RPMI7951 (cell line): ENCODE measurements around the gene CHMP5. TPM values are rescaled to one million over a fixed set of nuclear protein-coding genes. Genes with fewer than 3 reads are reported as not detected.

Experiments
- DNase-seq: peaks from one replicate; pipeline ENCODE4 v3.0.0-alpha.2; 2012; ENCODE audit warnings: low read depth
- total RNA-seq: library from RNA; depleted of rRNA; stranded (reverse); fragments of >200 nt; shearing (Covaris generic); gene quantifications from 2 replicates; pipeline ENCODE4 v1.2.3, GENCODE V29; 2014; rRNA removed

CHMP5 gene
- 135 and 143 TPM in 2 replicates for total RNA-seq

DNA sequence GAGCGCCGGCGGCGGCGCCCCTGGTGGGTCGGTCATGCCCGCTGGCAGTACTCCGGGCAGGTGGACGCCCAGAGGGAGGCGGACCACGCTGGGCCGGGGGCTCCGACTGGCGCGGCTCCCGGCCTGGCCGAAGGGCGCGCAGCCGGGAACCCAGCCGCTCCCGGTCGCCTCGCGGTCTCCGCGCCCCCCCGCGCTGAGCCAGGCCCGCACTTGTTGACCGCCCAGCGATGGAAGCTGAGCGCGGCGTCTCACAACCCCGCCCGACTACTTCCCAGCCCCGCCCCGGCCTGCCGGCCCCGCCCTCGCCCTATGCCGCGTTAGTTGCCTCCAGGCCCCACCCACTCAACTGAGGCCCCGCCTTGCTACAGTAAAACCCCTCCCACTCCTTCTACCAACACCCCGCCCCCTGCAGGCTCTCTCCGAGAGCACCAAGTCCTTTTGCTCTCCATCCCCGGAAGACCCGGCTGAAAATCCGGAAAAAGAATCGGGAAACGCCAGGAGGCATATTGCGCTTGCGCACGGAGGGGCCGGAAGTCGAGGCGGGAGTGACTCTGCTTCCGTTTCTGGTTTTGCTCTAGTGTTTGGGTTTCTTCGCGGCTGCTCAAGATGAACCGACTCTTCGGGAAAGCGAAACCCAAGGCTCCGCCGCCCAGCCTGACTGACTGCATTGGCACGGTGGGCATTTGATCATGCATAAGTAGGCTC lies at the start of gene CHMP5, which contains the start of gene BAG1:
CHMP5 (plus strand) TSS at position 577 of the 705 bp plus-strand sequence; CDS start at position 607, 30 bp downstream.
BAG1 (minus strand) TSS at position 236 of the 705 bp plus-strand sequence.
- DNase-seq: peak; percentile 98

DNA sequence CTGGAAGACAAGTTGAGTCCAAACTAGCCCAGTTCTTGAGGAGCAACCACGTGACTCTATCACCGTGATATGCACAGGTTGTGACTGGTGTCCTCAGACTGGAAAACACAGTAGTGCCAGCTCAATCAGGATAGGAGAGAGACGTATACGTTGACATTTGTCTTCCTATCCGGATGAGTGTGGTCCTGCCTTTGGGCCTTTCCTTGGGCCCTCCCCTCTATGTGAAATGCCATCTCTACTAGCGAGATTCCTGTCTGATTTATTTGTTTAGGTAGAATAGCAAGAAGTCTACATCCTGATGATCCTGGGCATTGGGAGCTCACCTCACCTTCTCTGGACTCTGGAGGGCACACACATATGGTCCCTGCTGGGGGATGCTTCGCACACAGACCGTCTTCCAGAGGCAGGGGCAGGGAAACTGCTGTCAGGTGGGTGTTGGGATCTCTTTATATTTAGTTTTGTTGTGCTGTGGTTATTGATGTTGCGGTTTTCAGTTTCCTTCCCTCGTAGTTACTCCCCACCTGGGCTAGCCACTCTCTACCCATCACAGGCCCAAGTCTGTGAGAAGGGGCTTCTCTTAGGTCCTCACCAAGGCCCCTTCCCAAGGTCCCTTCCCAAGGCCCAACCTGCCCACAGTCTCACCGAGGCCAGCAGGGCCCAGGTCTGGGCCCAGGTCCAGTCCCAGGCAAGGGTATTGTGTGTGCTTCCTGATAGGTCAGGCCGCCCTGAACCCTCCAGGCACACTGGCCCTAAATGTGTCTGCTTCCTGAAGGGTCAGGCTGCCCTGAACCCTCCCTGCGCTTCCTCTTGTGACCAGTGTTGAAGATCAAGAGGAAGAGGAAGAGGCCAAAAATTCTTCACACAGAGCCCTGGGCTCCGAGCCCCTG lies 43.9 kb upstream of the CHMP5 start:
- no peak for DNase-seq

DNA sequence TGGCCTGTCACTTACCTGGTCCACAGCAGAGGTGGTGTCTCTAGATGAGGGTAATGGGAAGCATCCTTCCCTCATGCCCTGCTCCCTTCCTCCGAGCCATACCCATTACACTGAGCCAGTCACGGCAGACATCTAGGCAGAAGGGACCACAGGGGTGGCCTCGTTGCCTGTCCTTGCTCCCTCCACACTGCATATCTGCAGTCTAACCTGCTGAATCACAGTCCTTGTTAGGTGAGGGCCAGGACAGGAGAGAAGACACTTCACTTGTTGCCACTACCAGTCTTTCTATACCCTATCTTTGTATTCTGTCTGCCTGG lies 43.3 kb upstream of the CHMP5 start:
- no peak for DNase-seq

DNA sequence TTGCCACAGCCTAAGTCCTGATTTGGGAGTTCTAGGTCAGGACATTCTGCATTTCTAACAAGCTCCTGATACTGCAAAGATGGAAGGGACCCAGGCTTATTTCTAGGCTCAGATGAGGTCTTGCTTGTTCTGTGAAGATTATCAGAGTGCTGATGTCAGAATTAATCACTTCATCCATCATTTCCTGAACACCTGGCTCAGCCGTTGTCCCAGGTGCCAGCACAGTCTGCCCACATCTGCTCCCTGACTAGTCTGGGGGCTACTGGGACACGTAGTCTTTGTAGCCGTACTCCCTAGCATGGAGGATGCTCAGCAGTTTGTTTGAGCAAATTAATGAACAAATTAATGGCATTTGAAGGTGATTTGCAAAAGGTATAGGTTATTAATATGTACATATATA lies 42.8 kb upstream of the CHMP5 start:
- DNase-seq: no peak

DNA sequence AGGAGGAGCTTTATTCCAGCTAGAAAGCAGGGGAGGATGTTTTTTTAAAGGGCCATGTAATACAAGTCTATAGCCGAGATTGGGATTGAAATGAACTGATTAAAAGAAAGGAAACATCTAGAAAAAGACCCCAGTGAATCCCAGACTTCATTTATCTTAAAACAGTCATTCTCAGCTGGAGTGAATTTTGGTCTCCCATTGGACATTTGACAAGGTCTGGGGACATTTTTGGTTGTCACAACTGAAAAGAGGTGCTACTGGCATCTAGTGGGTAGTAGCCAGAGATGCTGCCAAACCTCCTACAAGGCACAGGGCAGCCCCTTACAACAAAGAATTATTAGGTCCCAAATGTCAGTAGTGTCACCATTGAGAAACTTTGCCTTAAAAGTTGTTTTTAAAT lies 41.2 kb upstream of the CHMP5 start:
- DNase-seq: peak; percentile 34

DNA sequence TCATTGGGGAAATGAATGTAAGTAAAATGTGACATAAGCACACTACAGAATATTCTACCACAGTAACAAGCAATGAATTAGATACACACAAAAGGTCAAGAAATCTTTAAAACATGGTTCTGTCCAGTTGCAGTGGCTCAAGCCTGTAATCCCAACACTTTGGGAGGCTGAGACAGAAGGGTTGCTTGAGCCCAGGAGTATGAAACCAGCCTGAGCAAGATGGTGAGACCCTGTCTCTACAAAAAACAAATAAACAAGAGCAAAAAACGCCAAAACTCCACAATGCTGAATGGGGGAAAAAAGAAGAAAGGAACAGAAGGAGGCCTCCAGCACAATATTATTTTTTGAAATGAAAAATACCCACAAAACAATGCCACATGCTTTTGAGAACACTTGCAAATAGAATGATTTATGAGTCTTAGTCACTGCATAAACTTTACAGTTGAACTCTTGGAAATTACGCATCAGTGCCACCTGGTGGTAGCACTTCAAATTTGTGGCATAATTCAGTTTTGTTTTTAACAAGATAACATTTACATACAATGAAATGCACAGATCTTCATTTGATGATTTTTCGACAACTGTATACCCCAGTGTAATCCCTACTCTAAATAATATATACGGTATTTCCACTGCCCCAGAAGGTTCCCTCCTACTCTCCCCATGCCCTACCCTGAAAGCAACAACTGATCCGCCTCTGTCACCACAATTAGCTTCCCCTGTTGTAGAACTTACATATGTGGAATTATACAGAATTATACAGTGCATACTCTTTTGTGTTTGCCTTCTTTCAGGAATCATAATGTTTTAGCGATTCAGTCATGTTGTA lies 39.3 kb upstream of the CHMP5 start:
- DNase-seq: peak; percentile 68

DNA sequence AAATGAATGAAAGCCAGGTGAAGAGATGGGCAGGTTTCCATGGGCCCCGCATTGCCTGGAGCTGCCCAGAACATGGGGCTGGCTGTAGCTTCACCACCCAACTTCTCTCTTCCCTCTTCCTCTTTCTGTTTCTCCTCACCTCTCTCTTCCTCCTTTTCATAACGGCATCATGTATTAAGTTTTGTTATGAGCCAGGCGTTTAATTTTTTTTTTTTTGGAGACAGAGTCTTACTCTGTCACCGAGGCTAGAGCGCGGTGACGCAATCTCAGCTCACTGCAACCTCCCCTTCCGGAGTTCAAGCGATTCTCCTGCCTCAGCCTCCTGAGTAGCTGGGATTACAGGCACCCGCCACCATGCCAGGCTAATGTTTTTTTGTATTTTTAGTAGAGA lies 37.8 kb upstream of the CHMP5 start:
- DNase-seq: no peak

DNA sequence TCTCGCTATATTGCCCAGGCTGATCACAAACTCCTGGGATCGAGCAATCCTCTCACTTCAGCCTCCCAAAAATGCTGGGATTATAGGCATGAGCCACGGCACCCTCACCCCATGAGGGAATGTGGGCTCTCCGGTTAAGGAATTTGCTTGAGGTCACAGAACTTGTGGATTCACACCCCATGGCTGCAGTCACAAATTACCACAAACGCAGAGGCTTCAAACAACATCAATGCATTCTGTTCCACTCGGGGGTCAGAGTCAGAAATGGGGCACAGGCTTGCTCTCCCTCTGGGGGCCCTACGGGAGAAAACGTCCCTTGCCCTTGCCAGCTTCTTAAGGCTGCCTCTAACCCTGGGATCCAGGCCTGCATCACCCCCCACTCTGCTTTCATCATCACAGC lies 37.1 kb upstream of the CHMP5 start:
- no peak for DNase-seq

DNA sequence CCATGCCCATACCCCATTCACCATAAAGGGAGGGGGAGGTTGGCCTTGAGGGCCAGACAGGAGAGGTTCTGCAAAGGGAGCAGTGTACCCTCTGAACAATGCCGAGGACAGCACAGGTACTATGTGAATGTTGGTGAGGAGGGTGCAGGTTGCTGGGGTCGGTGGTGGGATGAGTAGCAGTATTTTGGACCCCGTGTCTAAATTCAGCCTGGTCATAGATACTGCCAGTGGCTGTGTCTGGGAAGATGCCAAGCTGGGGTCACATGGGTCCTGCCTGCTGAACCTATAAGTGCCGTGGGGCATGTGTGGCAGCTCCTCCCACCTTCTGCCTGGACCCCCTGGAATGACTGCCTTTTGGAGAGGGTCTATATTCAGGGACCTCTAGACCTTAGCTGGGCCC lies 36.2 kb upstream of the CHMP5 start:
- DNase-seq: no peak

DNA sequence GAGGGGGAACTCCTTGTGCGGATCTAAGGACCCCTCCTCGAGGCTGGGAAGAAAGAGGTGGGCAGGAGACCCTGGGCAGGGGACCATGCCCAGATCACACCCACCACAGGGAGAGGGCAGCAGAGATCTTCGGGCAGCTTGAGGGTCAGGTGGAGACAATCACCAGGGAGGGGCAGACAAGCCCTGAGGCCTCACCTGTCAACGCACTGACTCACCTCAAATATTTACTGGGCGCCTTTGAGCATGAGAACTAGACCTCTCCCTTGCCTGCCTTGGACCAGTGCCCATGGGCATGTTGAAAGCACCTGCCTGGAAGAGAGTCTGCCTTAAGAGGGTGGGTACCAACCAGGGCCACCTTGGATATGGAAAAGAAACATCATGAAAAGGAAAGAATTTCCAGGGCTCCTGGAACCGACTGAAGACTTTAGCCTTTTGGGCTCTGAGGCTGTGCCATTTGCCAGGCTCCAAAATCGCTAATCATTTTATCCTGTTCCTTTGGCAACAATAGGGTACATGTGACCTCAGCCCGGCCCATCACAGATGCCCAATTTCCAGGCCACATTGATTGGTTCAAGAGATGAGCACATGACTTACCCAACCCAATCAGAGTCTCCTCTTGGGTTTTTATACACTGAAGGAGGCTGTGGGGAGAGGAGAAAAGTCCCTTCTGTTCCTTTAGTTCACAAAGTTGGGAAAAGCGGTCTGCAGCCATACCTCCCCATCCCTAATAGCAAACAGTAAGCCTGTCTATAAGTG lies 35.3 kb upstream of the CHMP5 start:
- no peak for DNase-seq

DNA sequence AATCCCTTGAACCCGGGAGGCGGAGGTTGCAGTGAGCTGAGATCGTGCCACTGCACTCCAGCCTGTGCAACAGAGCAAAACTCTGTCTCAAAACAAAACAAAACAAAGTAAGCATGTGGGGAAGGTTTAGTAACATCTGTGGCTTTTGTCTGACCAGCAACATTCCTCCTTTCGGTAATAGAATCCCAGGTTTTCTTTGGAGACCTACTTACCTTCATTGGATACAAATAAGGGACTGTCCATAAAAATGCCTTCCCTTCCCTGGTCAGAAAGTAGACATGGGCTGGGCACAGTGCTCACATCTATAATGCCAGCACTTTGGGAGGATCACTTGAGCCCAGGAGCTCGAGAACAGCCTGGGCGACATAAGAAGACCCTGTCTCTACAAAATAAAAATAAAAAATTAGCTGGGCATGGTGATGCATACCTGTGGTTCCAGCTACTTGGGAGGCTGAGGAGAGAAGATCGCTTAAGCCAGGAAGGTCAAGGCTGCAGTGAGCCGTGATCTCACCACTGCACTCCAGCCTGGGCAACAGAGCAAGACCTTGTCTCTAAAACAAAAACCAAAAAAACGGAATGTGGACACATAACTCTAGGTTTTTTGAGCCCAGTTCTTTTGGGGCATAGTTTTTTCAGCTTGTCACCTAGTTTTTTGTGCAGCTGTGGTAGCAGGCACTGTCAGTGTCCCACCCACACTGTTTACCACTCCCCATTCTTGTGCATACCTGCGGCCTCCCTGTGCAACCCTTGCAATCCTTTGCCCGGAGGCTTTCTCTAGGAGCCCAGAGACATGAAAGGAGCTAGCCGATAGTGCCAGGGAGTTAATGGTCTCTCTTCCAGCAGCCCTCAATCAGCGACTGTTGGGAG lies 33.9 kb upstream of the CHMP5 start:
- no peak for DNase-seq

DNA sequence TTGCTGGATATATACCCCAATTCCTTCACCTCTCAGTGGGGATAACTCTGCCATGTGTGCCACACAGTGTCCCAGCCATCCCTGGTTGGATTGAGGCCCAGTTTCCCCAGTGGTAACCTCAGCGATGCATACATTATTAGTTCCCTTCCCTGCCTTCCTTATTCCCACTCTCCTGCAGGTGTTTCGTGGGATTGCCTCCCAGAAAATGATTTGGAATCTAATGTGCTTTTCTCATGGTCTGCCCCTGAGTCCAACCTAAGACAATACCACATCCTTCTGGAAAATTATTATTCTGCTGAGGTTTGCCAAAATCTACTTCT lies 33.3 kb upstream of the CHMP5 start:
- DNase-seq: no peak

DNA sequence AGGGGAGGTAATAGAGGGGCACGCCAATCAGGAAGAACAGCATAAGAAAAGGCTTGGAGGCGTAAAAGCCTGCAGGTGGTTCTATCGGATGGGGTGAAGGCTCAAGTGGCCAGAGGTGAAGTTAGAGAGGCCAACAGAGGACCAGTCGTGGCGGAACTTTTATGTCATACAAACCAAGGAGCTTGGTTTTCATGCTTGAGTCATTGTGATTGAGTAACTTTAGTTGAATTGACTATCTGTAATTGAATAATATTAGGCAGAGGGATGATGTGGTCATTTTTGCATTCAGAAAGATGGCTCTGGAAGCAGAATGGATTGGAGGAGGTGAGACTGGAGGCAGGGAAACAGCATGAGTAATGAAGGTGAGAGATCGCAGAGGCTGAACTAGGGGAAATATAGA lies 32.0 kb upstream of the CHMP5 start:
- no peak for DNase-seq

DNA sequence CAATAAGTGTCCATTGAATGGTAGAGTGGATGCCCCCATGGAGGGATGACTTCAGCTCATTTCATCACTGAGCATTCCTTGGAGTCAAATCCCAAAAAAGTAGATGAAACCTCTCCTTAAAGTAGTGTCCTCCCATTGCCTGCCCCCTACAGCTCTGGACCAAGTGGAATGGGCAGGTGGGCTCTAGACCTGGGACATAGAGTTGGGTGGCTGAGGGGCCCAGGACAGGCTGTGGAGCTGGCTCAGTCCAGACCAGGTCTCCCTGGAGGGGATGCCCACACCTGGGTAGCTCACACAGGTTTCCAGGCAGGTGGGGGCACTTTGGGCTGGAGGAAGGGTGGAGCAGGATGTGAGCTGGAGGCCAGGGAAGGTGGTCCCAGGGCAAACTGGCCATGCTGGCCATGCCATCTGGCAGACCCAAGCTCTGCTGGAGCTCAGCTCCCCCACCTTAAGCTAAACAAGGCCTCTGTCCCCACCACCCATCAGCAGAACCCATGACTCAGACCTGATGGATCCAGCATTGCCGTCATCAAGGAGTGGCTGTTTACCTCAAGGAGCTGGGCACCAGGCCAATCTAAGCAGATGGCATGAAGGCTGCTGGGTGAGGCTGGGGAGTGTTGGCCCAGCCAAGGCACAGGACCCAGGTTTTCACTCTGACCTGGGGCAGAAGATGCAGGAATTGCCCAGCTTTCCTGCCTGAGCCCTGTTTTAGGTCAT lies 31.1 kb upstream of the CHMP5 start:
- DNase-seq: peak; percentile 89

DNA sequence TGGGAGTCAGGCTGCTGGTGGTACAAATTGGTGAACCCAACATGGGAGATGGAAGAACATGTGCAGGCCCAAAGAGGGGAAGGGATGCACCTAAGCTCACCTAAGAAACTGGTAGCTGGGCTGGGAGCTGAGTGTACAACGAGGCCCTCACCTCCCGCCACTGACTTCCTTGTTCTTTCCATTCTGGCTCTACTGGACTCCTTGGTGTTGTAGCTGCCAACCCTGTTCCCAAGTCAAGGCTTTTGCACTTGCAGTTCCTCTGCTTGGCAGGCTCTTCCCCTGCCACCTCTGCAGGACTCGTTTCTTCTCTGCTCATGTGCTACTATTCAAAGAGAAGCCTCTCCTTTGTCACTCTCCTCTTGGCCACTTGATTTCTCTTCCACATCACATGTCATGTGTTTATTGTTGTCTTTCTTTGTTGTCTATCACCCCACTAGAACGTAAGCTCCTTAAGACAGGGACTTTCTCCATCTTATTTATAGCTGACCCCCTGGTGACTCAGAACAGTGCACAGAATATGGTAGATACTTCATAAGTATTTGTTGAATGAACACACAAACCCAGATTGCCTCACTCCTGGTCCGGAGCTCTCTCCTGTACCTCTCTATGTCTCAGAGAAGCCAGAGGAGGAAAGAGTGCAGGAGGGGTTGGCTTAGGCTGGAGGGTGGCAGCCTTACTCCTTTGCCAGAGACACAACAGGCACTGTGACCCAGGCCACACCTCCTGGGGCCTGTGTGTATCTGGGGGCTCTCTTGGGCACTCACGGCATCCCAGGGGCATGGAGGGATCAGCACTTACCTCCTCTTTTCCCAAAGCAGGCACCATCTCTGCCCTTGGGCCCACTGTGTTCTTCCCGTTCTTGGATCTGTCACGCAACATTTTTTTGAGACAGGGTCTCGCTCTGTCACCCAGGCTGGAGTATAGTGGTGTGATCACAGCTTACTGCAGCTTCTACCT lies 30.1 kb upstream of the CHMP5 start:
- no peak for DNase-seq

DNA sequence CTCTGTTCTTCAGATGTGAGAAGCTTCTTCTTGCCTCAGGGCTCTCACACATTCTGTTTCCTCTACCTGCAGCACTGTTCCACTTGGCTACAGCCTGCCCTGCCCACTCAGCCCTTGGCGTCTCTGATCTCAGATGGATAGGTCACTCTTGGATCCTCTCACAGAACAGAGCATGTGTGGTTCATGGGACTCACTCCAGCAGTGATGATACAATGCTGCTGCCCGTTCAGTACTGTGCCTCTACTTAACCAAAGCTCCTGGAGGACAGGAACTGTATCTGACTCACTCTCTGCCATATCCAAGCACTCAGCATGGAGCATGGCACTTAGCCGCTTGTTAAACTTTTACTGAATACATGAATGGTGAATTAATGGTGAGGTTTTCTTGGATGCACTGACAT lies 28.3 kb upstream of the CHMP5 start:
- DNase-seq: no peak

DNA sequence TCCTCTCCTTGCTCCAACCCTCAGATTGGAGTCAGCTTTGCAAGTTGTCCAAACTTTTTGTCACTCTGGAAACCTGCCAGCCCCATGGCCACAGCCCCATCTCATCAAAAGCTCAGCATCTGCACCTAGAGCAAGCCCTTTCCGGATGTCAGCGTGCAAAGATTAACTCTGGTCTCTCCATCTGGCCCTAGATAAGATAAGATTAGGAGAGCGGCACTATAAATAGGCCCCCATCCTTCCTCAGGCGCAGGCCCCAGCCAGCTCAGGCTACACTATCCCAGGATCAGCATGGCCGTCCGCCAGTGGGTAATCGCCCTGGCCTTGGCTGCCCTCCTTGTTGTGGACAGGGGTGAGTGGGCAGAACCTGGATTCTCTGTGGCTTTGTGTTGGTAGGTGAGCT lies 24.9 kb upstream of the CHMP5 start, which contains the start of gene SPINK4:
SPINK4 (plus strand) TSS at position 247 of the 400 bp plus-strand sequence; CDS start at position 289, 42 bp downstream.
- DNase-seq: peak; percentile 70

DNA sequence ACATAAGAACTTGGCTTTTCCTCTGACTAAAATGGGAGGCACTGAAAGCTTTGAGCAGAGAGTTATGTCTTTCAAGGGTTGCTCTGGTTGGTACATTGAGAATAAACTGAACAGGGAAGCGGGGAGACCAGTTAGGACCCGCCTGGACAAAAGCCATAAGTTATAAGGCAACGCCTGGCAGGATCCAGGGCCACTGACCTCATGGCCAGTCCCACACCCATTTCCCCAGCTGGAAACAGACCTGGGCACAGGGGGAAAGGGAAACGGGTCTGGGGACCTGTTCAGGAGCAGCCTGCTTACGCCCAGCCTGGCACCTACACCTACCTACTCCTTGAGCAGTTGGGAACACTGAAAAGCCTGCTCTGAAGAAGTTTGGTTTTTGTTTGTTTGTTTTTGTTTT lies 23.6 kb upstream of the CHMP5 start:
- DNase-seq: no peak
